K562 treated with DMSO at 1 percent for 4 hours (cell line): ENCODE data around the gene MID2. TPM values are rescaled to one million over a fixed set of nuclear protein-coding genes. Genes with fewer than 3 reads are reported as not detected.

Experiments
- total RNA-seq: library from RNA; unstranded; fragments of 300-600 nt; gene quantifications from 2 replicates; pipeline ENCODE4 v1.2.3, GENCODE V29; 2022; ENCODE audit not compliant: insufficient read depth

MID2 gene, protein sequence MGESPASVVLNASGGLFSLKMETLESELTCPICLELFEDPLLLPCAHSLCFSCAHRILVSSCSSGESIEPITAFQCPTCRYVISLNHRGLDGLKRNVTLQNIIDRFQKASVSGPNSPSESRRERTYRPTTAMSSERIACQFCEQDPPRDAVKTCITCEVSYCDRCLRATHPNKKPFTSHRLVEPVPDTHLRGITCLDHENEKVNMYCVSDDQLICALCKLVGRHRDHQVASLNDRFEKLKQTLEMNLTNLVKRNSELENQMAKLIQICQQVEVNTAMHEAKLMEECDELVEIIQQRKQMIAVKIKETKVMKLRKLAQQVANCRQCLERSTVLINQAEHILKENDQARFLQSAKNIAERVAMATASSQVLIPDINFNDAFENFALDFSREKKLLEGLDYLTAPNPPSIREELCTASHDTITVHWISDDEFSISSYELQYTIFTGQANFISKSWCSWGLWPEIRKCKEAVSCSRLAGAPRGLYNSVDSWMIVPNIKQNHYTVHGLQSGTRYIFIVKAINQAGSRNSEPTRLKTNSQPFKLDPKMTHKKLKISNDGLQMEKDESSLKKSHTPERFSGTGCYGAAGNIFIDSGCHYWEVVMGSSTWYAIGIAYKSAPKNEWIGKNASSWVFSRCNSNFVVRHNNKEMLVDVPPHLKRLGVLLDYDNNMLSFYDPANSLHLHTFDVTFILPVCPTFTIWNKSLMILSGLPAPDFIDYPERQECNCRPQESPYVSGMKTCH
- not detected in 2 replicates for total RNA-seq

DNA sequence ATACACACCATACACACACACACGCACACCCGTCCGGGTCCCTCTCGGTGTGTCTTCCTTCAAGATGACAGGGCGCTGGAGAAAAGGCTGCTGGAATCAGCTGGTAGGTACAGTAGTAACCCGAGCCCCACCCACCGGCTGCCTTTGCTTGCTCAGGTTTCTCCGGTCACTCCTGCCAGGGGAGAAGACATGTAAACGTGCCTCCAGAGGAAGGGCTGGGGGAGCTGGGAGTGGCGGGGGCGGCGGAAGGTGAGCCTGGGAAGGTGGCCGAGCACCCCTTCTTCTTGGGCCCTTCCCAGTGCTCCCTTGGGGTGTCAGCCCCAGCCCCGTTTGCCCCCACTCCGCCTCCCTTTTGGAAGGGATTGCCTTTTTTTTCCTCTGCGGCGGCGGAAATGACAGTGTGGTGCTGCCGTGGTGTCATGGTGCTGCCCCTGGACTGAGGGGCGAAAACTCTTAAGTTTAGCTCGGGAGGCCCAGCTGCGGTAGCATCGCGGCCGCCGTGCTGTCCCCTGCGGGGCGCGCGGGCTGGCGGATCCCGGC, at the start of gene MID2:
MID2 (plus strand) TSS at position 169 of the 540 bp plus-strand sequence. CDS start 561 bp downstream, outside the sequence.

DNA sequence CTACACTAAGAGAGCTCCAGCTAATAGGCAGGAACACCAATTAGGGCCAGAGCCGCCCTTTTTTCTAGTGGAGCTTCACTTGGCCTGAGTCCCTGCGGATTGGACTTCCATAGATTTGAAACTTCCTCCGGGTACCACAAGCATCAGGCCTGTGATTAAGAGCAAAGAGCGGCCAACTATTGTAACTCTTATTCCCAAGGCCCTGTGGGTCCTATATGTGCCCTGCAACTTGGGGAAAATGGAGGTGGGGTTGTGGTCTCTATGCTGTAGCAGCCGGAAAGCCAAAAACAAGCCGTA, 48.2 kb upstream of the MID2 start, which contains the start of gene NCBP2L:
NCBP2L (plus strand) TSS at position 198 of the 297 bp plus-strand sequence. CDS start 16,488 bp downstream, outside the sequence.

Other genes with a start within 250 kb of the MID2 start
- gene PRPS1, start 197.4 kb upstream of the MID2 start, total RNA-seq: 45.4 and 51.8 TPM in 2 replicates
- gene TSC22D3, start 50.1 kb upstream of the MID2 start, total RNA-seq: 8.5 and 11.9 TPM in 2 replicates
- gene NCBP2L, start 48.1 kb upstream of the MID2 start, total RNA-seq: not detected in 2 replicates
- gene TEX13B, start 156.5 kb downstream of the MID2 start, total RNA-seq: not detected in 2 replicates
- not detected in 2 replicates for gene VSIG1, start 219.2 kb downstream of the MID2 start, total RNA-seq